Effector memory CD8-positive, alpha-beta T cell (primary cell): ENCODE data around the gene SPIB.

ENCODE experiments used
- ATAC-seq: fragments of 150-1000 bp; cut with Tn5 transposase; replicated peaks from 2 replicates; pipeline ENCODE4 v1.10.0; 2021; ENCODE audit warnings: mild to moderate bottlenecking, moderate library complexity
- DNase-seq, 3 experiments: peaks; one replicate each; pipeline ENCODE4 v3.0.0; 2021
- H3K27ac Mint-ChIP-seq, 2 donors: one replicate each; pipeline ENCODE4 v1.8.0; 2022; ENCODE audit warnings: mild to moderate bottlenecking in 2 of 2, mixed read lengths in 2 of 2, moderate library complexity in 2 of 2
- H3K27me3 Mint-ChIP-seq, 2 donors: one replicate each; pipeline ENCODE4 v1.8.0; 2022; ENCODE audit warnings: mixed read lengths in 2 of 2
- H3K36me3 Mint-ChIP-seq: one replicate; pipeline ENCODE4 v1.8.0; 2022; ENCODE audit warnings: mild to moderate bottlenecking, moderate library complexity, mixed read lengths; ENCODE audit not compliant: insufficient read depth
- H3K4me1 Mint-ChIP-seq, 2 donors: one replicate each; pipeline ENCODE4 v1.8.0; 2022; ENCODE audit warnings: low read depth in 2 of 2, mixed read lengths in 2 of 2
- H3K4me3 Mint-ChIP-seq, 2 donors: one replicate each; pipeline ENCODE4 v1.8.0; 2022; ENCODE audit warnings: mild to moderate bottlenecking in 2 of 2, mixed read lengths in 2 of 2, moderate library complexity in 2 of 2
- H3K9me3 Mint-ChIP-seq, 2 donors: one replicate each; pipeline ENCODE4 v1.8.0; 2022; ENCODE audit warnings: mixed read lengths in 2 of 2

The SPIB gene

GRCh38 chr19:50417111-50418081, 1.3 kb upstream of the SPIB start:
- Mint-ChIP-seq H3K4me3 (no peak overlapping the region), H3K27me3 (peaks cover 40 to 42% of the 10 kb centered on the region in 2 donors), H3K4me1 (peaks cover 6 to 13% of the 10 kb centered on the region in 2 donors), H3K36me3 (peaks cover under 1% of the 10 kb centered on the region), H3K9me3 (no peaks in the 10 kb centered on the region), H3K27ac (no peak overlapping the region)
- DNase-seq (no peak), ATAC-seq (no peak)

- Mint-ChIP-seq H3K36me3 (peaks cover 3% of the 10 kb centered on the region), H3K4me3 (peak overlapping the region in 1 of 2 donors; percentile 6), H3K4me1 (peaks cover 6 to 13% of the 10 kb centered on the region in 2 donors), H3K27me3 (peaks cover 49 to 59% of the 10 kb centered on the region in 2 donors), H3K9me3 (no peaks in the 10 kb centered on the region), H3K27ac (peak overlapping the region in 1 of 2 donors; percentile 3)
- no peak for ATAC-seq
- no peak for DNase-seq
Observed at GRCh38 chr19:50419022-50419579, 363 bp downstream of the SPIB start.

DNA sequence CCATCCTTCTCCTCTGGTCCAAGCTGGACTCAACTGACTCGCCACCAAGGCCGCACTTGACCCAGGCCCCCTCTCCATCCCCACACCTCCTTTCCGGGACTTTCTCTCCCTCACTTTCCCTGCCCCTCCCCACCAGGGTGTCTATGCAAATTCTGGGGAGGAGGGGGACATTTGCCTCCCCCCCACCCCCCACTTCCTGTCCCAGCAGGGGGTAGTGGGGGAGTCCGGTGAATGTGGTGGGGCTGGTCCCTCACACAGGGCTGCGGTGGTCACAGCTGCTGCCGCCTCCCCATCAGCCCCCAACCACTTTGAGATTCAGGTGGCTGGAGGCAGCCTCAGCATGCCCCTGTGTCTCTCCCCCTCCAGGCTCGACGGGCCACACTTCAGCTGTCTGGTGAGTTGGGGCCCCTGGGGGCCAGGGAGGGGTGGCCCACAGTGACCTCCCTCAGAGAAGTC, 870 bp downstream of the SPIB start:
- Mint-ChIP-seq H3K9me3 (no peaks in the 10 kb centered on the region), H3K36me3 (peaks cover 3% of the 10 kb centered on the region), H3K4me1 (peaks cover 6 to 12% of the 10 kb centered on the region in 2 donors), H3K4me3 (peak overlapping the region in 1 of 2 donors; percentile 6), H3K27me3 (peaks cover 51 to 63% of the 10 kb centered on the region in 2 donors), H3K27ac (no peak overlapping the region)
- ATAC-seq, result no peak
- DNase-seq, result no peak

- ATAC-seq (peak; percentile 54), DNase-seq (no peak)
- peak overlapping the region in 1 of 2 donors; percentile 6 for H3K4me3 Mint-ChIP-seq
- peaks cover 51 to 63% of the 10 kb centered on the region in 2 donors for H3K27me3 Mint-ChIP-seq
- no peak overlapping the region for H3K27ac Mint-ChIP-seq
- H3K4me1 Mint-ChIP-seq, result peaks cover 6 to 9% of the 10 kb centered on the region in 2 donors
- H3K36me3 Mint-ChIP-seq, result peaks cover 3% of the 10 kb centered on the region
- H3K9me3 Mint-ChIP-seq, result no peaks in the 10 kb centered on the region
Observed at GRCh38 chr19:50420127-50420526, 1.4 kb downstream of the SPIB start.

DNA sequence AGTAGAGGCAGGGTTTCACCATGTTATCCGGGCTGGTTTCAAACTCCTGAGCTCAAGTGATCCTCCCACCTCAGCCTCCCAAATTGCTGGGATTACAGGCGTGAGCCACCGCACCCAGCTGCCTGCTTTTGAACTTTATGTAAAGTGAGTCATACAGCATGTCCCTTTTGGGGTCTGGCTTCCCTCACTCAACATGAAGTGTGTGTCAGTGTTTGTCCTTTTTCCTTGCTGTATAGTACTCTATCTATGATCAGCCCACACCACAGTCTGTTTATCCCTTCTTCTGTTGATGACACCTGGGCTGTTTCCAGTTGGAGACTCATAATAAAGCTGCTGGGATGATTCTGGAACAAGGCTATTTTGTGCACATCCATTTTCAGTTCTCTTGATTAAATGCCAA, 2.1 kb downstream of the SPIB start:
- Mint-ChIP-seq H3K27me3 (peaks cover 51 to 63% of the 10 kb centered on the region in 2 donors), H3K4me1 (peaks cover 6 to 9% of the 10 kb centered on the region in 2 donors), H3K4me3 (no peak overlapping the region), H3K27ac (no peak overlapping the region), H3K36me3 (peaks cover 3% of the 10 kb centered on the region), H3K9me3 (no peaks in the 10 kb centered on the region)
- ATAC-seq (no peak), DNase-seq (no peak)

DNA sequence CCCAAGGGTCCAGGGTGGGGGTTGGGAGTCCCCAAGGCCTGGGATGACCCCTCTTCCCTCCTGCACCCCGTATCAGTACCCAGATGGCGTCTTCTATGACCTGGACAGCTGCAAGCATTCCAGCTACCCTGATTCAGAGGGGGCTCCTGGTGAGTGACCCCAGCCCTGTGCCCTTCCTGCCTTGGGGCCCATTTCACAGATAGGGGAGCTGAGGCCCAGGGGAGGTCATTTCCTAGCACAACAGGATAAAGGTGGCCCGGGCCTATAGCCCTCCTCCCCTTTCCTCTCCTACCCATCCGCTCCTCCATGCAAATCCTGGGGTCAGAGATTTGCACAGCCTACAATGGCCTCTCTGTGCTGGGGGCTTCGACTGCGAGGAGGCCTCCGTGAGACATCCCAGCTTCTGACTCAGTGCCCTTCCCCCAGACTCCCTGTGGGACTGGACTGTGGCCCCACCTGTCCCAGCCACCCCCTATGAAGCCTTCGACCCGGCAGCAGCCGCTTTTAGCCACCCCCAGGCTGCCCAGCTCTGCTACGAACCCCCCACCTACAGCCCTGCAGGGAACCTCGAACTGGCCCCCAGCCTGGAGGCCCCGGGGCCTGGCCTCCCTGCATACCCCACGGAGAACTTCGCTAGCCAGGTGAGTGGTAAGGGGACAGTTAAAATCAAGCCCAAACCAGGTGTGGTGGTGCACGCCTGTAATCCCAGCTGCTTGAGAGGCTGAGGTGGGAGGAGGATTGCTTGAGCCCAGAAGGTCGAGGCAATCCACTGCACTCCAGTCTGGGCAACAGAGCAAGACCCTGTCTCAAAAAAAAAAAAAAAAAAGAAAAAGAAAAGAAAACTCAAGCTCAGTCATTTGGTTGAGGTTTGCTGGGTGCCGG, 3.9 kb downstream of the SPIB start:
- no peak overlapping the region for H3K4me3 Mint-ChIP-seq
- H3K4me1 Mint-ChIP-seq, result peaks cover 6 to 9% of the 10 kb centered on the region in 2 donors
- no peak for ATAC-seq
- H3K27me3 Mint-ChIP-seq, result peaks cover 51 to 69% of the 10 kb centered on the region in 2 donors
- peak overlapping the region; percentile 11 to 69 for H3K27ac Mint-ChIP-seq
- no peaks in the 10 kb centered on the region for H3K9me3 Mint-ChIP-seq
- no peak for DNase-seq
- H3K36me3 Mint-ChIP-seq, result peaks cover 3% of the 10 kb centered on the region

GRCh38 chr19:50423279-50424113, 4.8 kb downstream of the SPIB start:
- ATAC-seq (no peak), DNase-seq (no peak)
- H3K9me3 Mint-ChIP-seq, result no peaks in the 10 kb centered on the region
- peaks cover 3% of the 10 kb centered on the region for H3K36me3 Mint-ChIP-seq
- H3K4me3 Mint-ChIP-seq, result no peak overlapping the region
- peaks cover 6 to 9% of the 10 kb centered on the region in 2 donors for H3K4me1 Mint-ChIP-seq
- H3K27ac Mint-ChIP-seq, result no peak overlapping the region
- H3K27me3 Mint-ChIP-seq, result peaks cover 48 to 70% of the 10 kb centered on the region in 2 donors

DNA sequence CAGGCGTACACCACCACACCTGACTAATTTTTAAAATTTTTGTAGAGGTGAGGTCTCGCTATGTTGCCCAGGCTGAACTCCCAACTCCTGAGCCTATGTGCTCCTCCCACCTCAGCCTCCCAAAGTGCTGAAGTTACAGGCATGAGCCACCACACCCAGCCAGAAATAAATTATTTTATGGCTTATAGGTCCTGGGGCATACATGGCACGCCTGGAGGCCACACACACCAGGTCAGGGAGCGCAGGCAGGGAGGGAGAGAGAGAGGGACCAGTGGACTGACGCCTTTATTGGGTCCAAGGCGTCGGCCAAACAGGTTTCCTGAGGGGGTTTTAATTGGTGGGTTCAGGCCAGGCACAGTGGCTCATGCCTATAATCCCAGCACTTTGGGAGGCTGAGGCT, 6.8 kb downstream of the SPIB start:
- Mint-ChIP-seq H3K36me3 (peaks cover 3% of the 10 kb centered on the region), H3K4me3 (no peak overlapping the region), H3K4me1 (peaks cover 0 to under 1% of the 10 kb centered on the region in 2 donors), H3K27ac (no peak overlapping the region), H3K27me3 (peaks cover 27 to 66% of the 10 kb centered on the region in 2 donors), H3K9me3 (no peaks in the 10 kb centered on the region)
- ATAC-seq (no peak), DNase-seq (no peak)

GRCh38 chr19:50427318-50427925, 8.7 kb downstream of the SPIB start:
- Mint-ChIP-seq H3K4me3 (no peak overlapping the region), H3K36me3 (peaks cover 9% of the 10 kb centered on the region), H3K27ac (no peak overlapping the region), H3K27me3 (peaks cover 11 to 60% of the 10 kb centered on the region in 2 donors), H3K9me3 (no peaks in the 10 kb centered on the region), H3K4me1 (peaks cover 10 to 11% of the 10 kb centered on the region in 2 donors)
- no peak for ATAC-seq
- DNase-seq, result no peak

DNA sequence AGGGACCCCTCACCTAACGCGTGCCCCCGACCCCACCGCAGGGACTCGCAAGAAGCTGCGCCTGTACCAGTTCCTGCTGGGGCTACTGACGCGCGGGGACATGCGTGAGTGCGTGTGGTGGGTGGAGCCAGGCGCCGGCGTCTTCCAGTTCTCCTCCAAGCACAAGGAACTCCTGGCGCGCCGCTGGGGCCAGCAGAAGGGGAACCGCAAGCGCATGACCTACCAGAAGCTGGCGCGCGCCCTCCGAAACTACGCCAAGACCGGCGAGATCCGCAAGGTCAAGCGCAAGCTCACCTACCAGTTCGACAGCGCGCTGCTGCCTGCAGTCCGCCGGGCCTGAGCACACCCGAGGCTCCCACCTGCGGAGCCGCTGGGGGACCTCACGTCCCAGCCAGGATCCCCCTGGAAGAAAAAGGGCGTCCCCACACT, 9.3 kb downstream of the SPIB start:
- peak overlapping the region in 1 of 2 donors; percentile 33 for H3K4me3 Mint-ChIP-seq
- no peak overlapping the region for H3K27ac Mint-ChIP-seq
- peak; percentile 16 for ATAC-seq
- H3K27me3 Mint-ChIP-seq, result peaks cover 9 to 60% of the 10 kb centered on the region in 2 donors
- peaks cover 11 to 15% of the 10 kb centered on the region in 2 donors for H3K4me1 Mint-ChIP-seq
- DNase-seq, result no peak
- H3K36me3 Mint-ChIP-seq, result peaks cover 7% of the 10 kb centered on the region
- no peaks in the 10 kb centered on the region for H3K9me3 Mint-ChIP-seq

DNA sequence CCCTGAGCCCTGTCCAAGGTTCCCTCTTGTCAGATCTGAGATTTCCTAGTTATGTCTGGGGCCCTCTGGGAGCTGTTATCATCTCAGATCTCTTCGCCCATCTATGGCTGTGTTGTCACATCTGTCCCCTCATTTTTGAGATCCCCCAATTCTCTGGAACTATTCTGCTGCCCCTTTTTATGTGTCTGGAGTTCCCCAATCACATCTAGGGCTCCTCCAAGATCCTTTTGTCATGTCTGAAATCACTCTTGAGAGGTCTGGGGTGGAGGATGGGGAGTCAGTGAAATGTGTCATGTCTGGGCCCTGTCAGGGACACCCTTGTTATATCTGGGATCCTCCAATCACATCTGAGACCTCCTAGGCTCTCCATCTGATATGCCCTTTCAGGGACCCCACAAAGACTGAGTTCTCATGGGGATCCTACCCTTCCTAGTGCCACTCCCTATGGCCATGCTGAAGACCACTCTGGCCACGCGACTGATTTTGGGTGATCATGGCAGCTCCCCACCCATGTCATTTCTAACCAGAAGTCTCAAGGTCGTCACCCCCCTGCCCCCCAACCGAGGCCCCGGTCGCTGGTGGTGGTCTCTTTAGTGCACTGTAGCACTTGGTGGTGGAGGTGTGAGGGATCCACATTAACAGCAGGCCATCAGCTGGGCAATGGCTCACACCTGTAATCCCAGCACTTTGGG, 10.2 kb downstream of the SPIB start:
- DNase-seq (no peak), ATAC-seq (no peak)
- Mint-ChIP-seq H3K9me3 (no peaks in the 10 kb centered on the region), H3K27ac (no peak overlapping the region), H3K27me3 (peaks cover 10 to 60% of the 10 kb centered on the region in 2 donors), H3K36me3 (peaks cover 6% of the 10 kb centered on the region), H3K4me1 (peaks cover 11 to 16% of the 10 kb centered on the region in 2 donors), H3K4me3 (no peak overlapping the region)
